ENCODE measurements around the gene MBP. TPM values are rescaled to one million over a fixed set of nuclear protein-coding genes. Genes with fewer than 3 reads are reported as not detected.
"Not testable (repeated sequence)": the region's sequence is repeated elsewhere in the genome, so short reads cannot be mapped to it uniquely, and the experiment has no call there.

The MBP gene
- total RNA-seq, 2 experiments from 2014 or later = 138 to 148 TPM

- Mint-ChIP-seq H3K27ac (no peak overlapping the region), H3K36me3 (peaks cover 47% of the 10 kb centered on the region)
These were observed 184.2 kb downstream of the MBP start for GRCh38 chr18:76948345-76948744.

GRCh38 chr18:76944346-76944745 lies 188.2 kb downstream of the MBP start:
- H3K27ac Mint-ChIP-seq; H3K9me3 Mint-ChIP-seq; ATAC-seq (ENCODE audit: low read depth); POLR2A ChIA-PET; DNase-seq; H3K27me3 Mint-ChIP-seq; H3K4me3 Mint-ChIP-seq: not testable (repeated sequence)
- H3K36me3 Mint-ChIP-seq = peaks cover 24% of the 10 kb centered on the region
- peaks cover 20% of the 10 kb centered on the region for H3K4me1 Mint-ChIP-seq

More at GRCh38 chr18:76948345-76948744, 184.2 kb downstream of the MBP start:
- Mint-ChIP-seq H3K9me3 (no peaks in the 10 kb centered on the region), H3K27me3 (no peaks in the 10 kb centered on the region), H3K4me3 (no peak overlapping the region), H3K4me1 (peaks cover 28% of the 10 kb centered on the region)
- ATAC-seq (ENCODE audit: low read depth) = no peak
- POLR2A ChIA-PET = interaction anchor here (0.5 kb wide), 1 partner anchor 137 kb away, joined by 3 read pairs; no protein-coding TSS in a partner anchor
- DNase-seq = no peak

- ATAC-seq (ENCODE audit: low read depth) = no peak
- Mint-ChIP-seq H3K9me3 (no peaks in the 10 kb centered on the region), H3K27me3 (no peaks in the 10 kb centered on the region), H3K27ac (no peak overlapping the region), H3K4me1 (peaks cover 18% of the 10 kb centered on the region), H3K4me3 (no peak overlapping the region), H3K36me3 (peaks cover 23% of the 10 kb centered on the region)
- no peak for DNase-seq
- POLR2A ChIA-PET = no interaction called here
These were observed 188.8 kb downstream of the MBP start for GRCh38 chr18:76943542-76944339.

GRCh38 chr18:76941284-76941683 lies 191.3 kb downstream of the MBP start:
- Mint-ChIP-seq H3K36me3 (peaks cover 11% of the 10 kb centered on the region), H3K4me1 (peaks cover 2% of the 10 kb centered on the region), H3K27me3 (no peaks in the 10 kb centered on the region), H3K4me3 (no peak overlapping the region), H3K9me3 (no peaks in the 10 kb centered on the region), H3K27ac (no peak overlapping the region)
- ATAC-seq (ENCODE audit: low read depth) (no peak), DNase-seq (no peak)
- POLR2A ChIA-PET = interaction anchor here (0.6 kb wide), 1 partner anchor 90 kb away, joined by 6 read pairs; no protein-coding TSS in a partner anchor

- ATAC-seq (ENCODE audit: low read depth) (no peak), DNase-seq (no peak)
- Mint-ChIP-seq H3K27ac (no peak overlapping the region), H3K36me3 (peaks cover 4% of the 10 kb centered on the region), H3K4me1 (no peaks in the 10 kb centered on the region), H3K9me3 (no peaks in the 10 kb centered on the region), H3K4me3 (no peak overlapping the region), H3K27me3 (no peaks in the 10 kb centered on the region)
- POLR2A ChIA-PET = no interaction called here
These were observed 194.0 kb downstream of the MBP start for GRCh38 chr18:76938619-76939018.

GRCh38 chr18:76937597-76937996 lies 195.0 kb downstream of the MBP start:
- H3K27me3 Mint-ChIP-seq = no peaks in the 10 kb centered on the region

GRCh38 chr18:76936877-76937276 lies 195.7 kb downstream of the MBP start:
- Mint-ChIP-seq H3K9me3 (no peaks in the 10 kb centered on the region), H3K36me3 (peaks cover 3% of the 10 kb centered on the region), H3K27ac (no peak overlapping the region), H3K27me3 (no peaks in the 10 kb centered on the region), H3K4me1 (peaks cover 6% of the 10 kb centered on the region), H3K4me3 (no peak overlapping the region)
- no peak for ATAC-seq (ENCODE audit: low read depth)
- no peak for DNase-seq
- POLR2A ChIA-PET = no interaction called here

More at GRCh38 chr18:76937597-76937996, 195.0 kb downstream of the MBP start:
- peaks cover 3% of the 10 kb centered on the region for H3K4me1 Mint-ChIP-seq
- H3K36me3 Mint-ChIP-seq = peaks cover 3% of the 10 kb centered on the region
- DNase-seq = no peak
- H3K27ac Mint-ChIP-seq = no peak overlapping the region
- H3K4me3 Mint-ChIP-seq = no peak overlapping the region
- no peak for ATAC-seq (ENCODE audit: low read depth)
- POLR2A ChIA-PET = no interaction called here
- H3K9me3 Mint-ChIP-seq = no peaks in the 10 kb centered on the region

GRCh38 chr18:76935722-76936337 lies 196.8 kb downstream of the MBP start:
- H3K4me1 Mint-ChIP-seq = peaks cover 7% of the 10 kb centered on the region
- no peak overlapping the region for H3K4me3 Mint-ChIP-seq
- no peaks in the 10 kb centered on the region for H3K9me3 Mint-ChIP-seq
- POLR2A ChIA-PET = no interaction called here
- H3K36me3 Mint-ChIP-seq = peaks cover 3% of the 10 kb centered on the region
- no peaks in the 10 kb centered on the region for H3K27me3 Mint-ChIP-seq
- H3K27ac Mint-ChIP-seq = no peak overlapping the region
- DNase-seq (no peak), ATAC-seq (ENCODE audit: low read depth) (no peak)

- Mint-ChIP-seq H3K9me3 (no peaks in the 10 kb centered on the region), H3K27me3 (no peaks in the 10 kb centered on the region), H3K4me3 (no peak overlapping the region), H3K27ac (no peak overlapping the region), H3K36me3 (peaks cover 7% of the 10 kb centered on the region), H3K4me1 (peaks cover 7% of the 10 kb centered on the region)
- DNase-seq (no peak), ATAC-seq (ENCODE audit: low read depth) (no peak)
- POLR2A ChIA-PET = no interaction called here
These were observed 200.4 kb downstream of the MBP start for GRCh38 chr18:76932026-76932819.

- no peaks in the 10 kb centered on the region for H3K9me3 Mint-ChIP-seq
- peaks cover 7% of the 10 kb centered on the region for H3K4me1 Mint-ChIP-seq
- ATAC-seq (ENCODE audit: low read depth) (no peak), DNase-seq (no peak)
- no peak overlapping the region for H3K27ac Mint-ChIP-seq
- H3K4me3 Mint-ChIP-seq = no peak overlapping the region
- no peaks in the 10 kb centered on the region for H3K27me3 Mint-ChIP-seq
- H3K36me3 Mint-ChIP-seq = peaks cover 11% of the 10 kb centered on the region
- POLR2A ChIA-PET = no interaction called here
These were observed 201.4 kb downstream of the MBP start for GRCh38 chr18:76931171-76931570.

Other genes starting within 250 kb of the MBP start
- gene GALR1, start 117.1 kb upstream of the MBP start, total RNA-seq = not detected

Measured in activated naive CD8-positive, alpha-beta T cell treated with anti-CD3 and anti-CD28 coated beads, Interleukin-2, amount 10 ng/mL, durations not matched to agents 7 days and 5 days (primary cell).